Cardiac septum (tissue), 1 donor: Measurements from ENCODE around the gene NFKB1. TPM values are rescaled to one million over a fixed set of nuclear protein-coding genes. Genes with fewer than 3 reads are reported as not detected.

Experiments used
- DNase-seq: peaks from one replicate; pipeline ENCODE4 v3.0.0-alpha.2; 2020; ENCODE audit warnings: low spot score
- intact Hi-C: fragments of 100-400 bp; cut with DNase I; formaldehyde crosslinking; loops from one replicate; pipeline ENCODE4 v1.14.0; 2022
- total RNA-seq: library from RNA; stranded (reverse); fragmentation: NEBNext Ultra II Directional; extraction: Animal tissue kit (Norgen Biotek cat#: 25700); gene quantifications from one replicate; pipeline ENCODE4 v1.2.1, GENCODE V29; 2021
- donor health status: DM: no; HTN: no; CAD: no.

The NFKB1 gene
- total RNA-seq, 1 donor from 2014 or later: 28.7 TPM

- intact Hi-C loops: no loop called here
- no peak for DNase-seq
Measured at GRCh38 chr4:102493794-102494193, 7.4 kb upstream of the NFKB1 start.

GRCh38 chr4:102494603-102495002 is 6.6 kb upstream of the NFKB1 start:
- DNase-seq: no peak
- intact Hi-C loops: no loop called here

GRCh38 chr4:102497986-102498385 is 3.2 kb upstream of the NFKB1 start:
- intact Hi-C loops: no loop called here
- DNase-seq: no peak

GRCh38 chr4:102500352-102500695 is 835 bp upstream of the NFKB1 start:
- intact Hi-C loops: loop anchor here (2.0 to 5.0 kb wide), 5 partner anchors 42 to 367 kb away; partner anchors contain the start of genes CISD2 and UBE2D3
- DNase-seq: no peak

- intact Hi-C loops: loop anchor here (2.0 to 5.0 kb wide), 5 partner anchors 41 to 366 kb away; partner anchors contain the start of genes CISD2 and UBE2D3
- DNase-seq: no peak
Measured at GRCh38 chr4:102501447-102501696, 213 bp downstream of the NFKB1 start.

GRCh38 chr4:102502543-102502818 is 1.3 kb downstream of the NFKB1 start:
- intact Hi-C loops: loop anchor here (5.0 kb wide), 4 partner anchors 40 to 365 kb away; partner anchors contain the start of gene CISD2
- no peak for DNase-seq

GRCh38 chr4:102503301-102503746 is 2.2 kb downstream of the NFKB1 start:
- DNase-seq: no peak
- intact Hi-C loops: loop anchor here (5.0 kb wide), 4 partner anchors 39 to 364 kb away; partner anchors contain the start of gene CISD2

GRCh38 chr4:102503831-102504786 is 3.0 kb downstream of the NFKB1 start:
- intact Hi-C loops: loop anchor here (5.0 kb wide), 4 partner anchors 38 to 363 kb away; partner anchors contain the start of gene CISD2
- DNase-seq: no peak

- intact Hi-C loops: loop anchor here (5.0 kb wide), 4 partner anchors 37 to 362 kb away; partner anchors contain the start of gene CISD2
- no peak for DNase-seq
Measured at GRCh38 chr4:102504941-102505340, 3.8 kb downstream of the NFKB1 start.

GRCh38 chr4:102505708-102506107 is 4.5 kb downstream of the NFKB1 start:
- no peak for DNase-seq
- intact Hi-C loops: no loop called here

GRCh38 chr4:102506523-102506922 is 5.4 kb downstream of the NFKB1 start:
- no peak for DNase-seq
- intact Hi-C loops: no loop called here

- DNase-seq: no peak
- intact Hi-C loops: no loop called here
Measured at GRCh38 chr4:102511830-102512605, 10.9 kb downstream of the NFKB1 start.

- intact Hi-C loops: no loop called here
- no peak for DNase-seq
Measured at GRCh38 chr4:102514298-102514964, 13.3 kb downstream of the NFKB1 start.

- intact Hi-C loops: no loop called here
Measured at GRCh38 chr4:102517753-102518152, 16.6 kb downstream of the NFKB1 start.

GRCh38 chr4:102518703-102519131 is 17.6 kb downstream of the NFKB1 start:
- intact Hi-C loops: no loop called here

More at GRCh38 chr4:102517753-102518152, 16.6 kb downstream of the NFKB1 start:
- DNase-seq: no peak

GRCh38 chr4:102519925-102520324 is 18.8 kb downstream of the NFKB1 start:
- DNase-seq: no peak
- intact Hi-C loops: no loop called here

More at GRCh38 chr4:102518703-102519131, 17.6 kb downstream of the NFKB1 start:
- DNase-seq: no peak

- intact Hi-C loops: no loop called here
- no peak for DNase-seq
Measured at GRCh38 chr4:102521570-102521969, 20.4 kb downstream of the NFKB1 start.

- no peak for DNase-seq
- intact Hi-C loops: no loop called here
Measured at GRCh38 chr4:102522031-102522440, 20.9 kb downstream of the NFKB1 start.

- no peak for DNase-seq
- intact Hi-C loops: no loop called here
Measured at GRCh38 chr4:102524691-102525090, 23.5 kb downstream of the NFKB1 start.

- intact Hi-C loops: no loop called here
- no peak for DNase-seq
Measured at GRCh38 chr4:102525097-102525496, 23.9 kb downstream of the NFKB1 start.
